GM12874 (cell line): Measurements from ENCODE around the gene SCIN.

Experiments
- TF ChIP-seq, protein P1 (sequence below): IDR thresholded peaks from 2 replicates; pipeline ENCODE4 v1.5.1; 2011; ENCODE audit warnings: low read depth, mild to moderate bottlenecking, control low read depth, low read length, moderate library complexity; ENCODE audit not compliant: insufficient read depth

SCIN gene

DNA sequence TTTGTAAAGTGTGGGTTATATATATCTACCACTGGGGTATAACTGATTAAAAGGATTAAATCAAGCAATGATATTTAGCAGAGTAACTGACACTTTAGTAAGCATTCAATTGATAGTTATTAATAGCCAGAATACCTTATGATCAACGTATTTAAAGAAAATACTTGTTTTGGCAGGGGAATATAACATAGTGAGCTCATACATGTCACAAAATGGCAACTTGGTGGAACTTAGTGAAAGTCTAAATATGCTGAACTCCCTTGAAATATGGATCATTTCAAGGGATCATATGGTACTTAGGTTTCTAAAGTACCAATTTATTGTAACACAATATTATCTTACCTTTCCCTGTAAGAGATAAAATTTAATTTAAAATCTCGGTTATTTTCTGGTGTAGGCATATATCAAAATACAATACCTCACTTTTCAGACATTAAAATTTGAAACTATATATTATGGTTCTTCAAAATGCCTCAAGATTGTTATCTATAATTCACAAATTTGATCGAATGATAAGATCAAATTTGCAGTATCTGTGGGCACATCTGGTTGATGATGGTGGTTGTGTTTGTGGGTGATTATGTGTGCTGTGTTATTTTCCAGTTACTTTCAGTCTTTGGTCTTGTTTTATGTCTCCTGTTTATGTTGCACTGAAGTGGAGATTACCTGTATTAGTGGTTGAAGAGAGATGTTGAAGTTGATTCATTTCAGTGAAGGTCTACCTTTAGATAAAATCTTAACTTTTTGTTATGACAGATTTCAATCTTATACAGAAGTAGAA is 122.1 kb downstream of the SCIN start:
- TF ChIP-seq, protein P1, sequence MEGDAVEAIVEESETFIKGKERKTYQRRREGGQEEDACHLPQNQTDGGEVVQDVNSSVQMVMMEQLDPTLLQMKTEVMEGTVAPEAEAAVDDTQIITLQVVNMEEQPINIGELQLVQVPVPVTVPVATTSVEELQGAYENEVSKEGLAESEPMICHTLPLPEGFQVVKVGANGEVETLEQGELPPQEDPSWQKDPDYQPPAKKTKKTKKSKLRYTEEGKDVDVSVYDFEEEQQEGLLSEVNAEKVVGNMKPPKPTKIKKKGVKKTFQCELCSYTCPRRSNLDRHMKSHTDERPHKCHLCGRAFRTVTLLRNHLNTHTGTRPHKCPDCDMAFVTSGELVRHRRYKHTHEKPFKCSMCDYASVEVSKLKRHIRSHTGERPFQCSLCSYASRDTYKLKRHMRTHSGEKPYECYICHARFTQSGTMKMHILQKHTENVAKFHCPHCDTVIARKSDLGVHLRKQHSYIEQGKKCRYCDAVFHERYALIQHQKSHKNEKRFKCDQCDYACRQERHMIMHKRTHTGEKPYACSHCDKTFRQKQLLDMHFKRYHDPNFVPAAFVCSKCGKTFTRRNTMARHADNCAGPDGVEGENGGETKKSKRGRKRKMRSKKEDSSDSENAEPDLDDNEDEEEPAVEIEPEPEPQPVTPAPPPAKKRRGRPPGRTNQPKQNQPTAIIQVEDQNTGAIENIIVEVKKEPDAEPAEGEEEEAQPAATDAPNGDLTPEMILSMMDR, result no peak

DNA sequence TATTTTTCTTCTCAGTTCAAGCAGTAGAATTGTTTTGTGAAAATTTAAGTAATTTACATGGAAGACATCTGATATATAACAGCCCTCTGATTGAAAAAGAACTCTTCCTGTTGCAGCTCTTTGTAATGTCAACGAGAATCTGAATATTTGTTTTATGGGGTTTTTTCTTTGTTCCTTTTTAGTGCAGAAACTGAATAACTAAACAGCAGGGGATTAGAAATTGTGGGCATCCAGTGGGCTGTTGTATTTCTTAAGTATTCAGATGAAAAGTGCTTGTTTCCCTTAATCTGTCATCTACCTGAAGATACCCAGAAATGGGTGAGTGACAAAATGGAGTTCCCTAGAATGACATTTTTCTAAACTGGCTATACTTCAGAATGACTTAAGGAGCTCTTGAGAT is 124.3 kb downstream of the SCIN start:
- TF ChIP-seq, protein P1, result no peak

DNA sequence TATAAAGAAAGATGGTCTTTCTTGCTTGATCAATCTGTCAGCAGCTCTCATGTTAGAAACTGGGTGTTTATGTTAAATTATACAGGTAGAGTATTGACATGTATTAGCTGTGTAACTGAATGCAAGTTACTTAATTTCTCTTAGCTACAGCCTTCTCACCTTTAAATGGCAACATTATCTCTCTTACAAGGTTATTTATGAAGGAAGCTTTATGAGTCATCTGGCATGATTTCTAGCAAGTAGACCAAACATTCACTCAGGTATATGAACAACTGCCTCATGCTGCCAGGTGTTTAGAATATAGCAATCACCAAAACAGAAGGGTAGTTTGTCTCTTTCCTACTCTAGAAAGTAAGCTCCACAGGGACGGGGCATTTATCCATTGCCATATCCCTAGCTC is 125.4 kb downstream of the SCIN start:
- TF ChIP-seq, protein P1, result no peak

DNA sequence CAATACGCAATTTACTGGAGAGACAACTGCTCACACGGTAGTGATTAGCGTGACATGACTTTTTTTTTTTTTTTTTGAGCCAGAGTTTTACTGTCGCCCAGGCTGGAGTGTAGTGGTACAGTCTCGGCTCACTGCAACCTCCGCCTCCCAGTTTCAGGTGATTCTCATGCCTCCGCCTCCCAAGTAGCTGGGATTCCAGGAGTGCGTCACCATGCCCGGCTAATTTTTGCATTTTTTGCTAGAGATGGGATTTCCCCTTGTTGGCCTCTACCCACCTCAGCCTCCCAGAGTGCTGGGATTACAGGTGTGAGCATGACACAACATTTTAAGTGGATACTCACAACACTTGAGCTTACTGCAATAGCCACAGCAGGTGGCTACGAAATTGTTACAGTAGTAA is 128.8 kb downstream of the SCIN start:
- TF ChIP-seq, protein P1, result no peak

DNA sequence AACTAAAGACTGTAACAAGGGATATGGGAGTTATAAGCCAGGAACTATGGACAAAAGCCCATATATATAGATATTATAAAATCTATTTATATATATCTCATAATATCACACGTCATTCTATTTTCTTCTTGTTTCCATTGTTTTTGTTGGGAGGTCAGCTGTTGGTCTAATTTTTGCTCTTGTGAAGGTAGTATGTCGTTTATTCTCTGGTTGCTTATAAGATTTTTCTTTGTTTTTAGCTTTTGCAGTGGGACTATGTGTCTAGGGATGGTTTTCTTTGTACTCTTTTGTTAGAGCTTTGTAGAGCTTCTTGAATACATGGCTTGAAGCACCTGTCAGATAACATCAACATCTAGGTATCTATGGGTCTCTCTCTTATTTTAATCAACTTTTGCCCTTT is 130.9 kb downstream of the SCIN start:
- TF ChIP-seq, protein P1, result no peak

DNA sequence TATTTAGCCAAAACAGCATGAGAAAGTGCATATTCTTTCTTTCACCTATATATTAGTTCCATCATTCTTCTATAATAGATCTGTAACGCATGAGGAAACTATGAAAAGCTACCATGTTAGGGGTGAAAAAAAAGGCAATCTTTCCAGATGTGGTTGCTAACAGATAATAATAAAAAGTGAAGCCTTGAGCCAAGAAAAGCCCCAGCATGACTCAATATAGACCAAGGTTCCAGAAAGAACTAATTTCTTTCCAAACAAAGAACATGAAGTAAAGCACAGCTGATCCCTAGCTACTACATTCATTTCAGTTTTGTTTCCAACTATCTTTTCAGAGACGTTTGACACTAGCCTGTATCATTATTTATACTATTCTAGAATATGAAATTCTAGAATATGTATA is 133.4 kb downstream of the SCIN start:
- TF ChIP-seq, protein P1, result no peak

DNA sequence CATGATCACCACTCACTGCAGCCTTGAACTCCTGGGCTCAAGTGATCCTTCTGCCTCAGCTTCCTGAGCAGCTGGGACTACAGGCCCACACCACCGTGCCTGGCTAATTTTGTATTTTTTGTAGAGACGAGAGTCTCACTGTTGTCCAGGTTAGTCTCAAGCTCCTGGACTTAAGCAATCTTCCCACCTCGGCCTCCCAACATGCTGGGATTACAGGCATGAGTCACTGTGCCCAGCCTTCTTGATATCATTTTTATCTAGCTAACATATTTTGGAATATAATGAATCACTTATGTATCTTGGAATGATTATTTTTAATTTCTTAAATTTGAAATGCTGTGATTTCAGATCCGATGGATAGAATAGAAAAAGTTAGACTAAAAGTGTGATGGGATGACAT is 135.4 kb downstream of the SCIN start:
- TF ChIP-seq, protein P1, result no peak
